ENCODE results near the gene UNC80.

Gene UNC80

DNA sequence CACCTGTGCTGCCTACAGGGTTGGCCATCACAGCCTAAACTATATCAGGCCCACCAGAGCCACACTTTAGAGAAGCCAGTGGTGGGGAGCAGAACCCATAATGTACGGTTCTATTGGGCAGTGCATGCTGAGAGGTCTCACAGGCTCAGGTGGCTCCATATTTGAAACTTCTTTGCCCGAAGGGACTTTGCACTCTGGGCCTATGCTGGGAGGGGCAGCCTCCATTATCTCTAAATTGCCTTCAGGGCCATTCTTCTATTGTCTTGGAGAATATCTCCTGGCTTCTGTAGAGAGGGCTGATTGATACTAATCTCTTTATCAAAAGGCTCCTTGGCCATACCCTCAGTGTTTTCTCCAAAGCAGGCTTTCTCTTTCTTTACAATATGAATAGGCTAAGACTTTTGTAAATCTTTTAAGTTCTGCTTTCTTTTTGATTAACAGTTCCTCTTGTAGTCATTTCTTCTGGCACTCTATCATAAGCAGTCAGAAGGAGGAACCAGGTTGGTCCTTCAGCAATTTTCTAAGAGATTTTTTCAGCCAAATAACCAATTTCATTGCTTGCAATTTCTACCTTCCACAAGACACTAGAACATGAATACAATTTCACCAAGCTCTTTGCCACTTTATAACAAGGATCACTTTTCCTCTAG lies 275.3 kb downstream of the UNC80 start:
- no peaks in the 10 kb centered on the region for H3K27me3 ChIP-seq (ENCODE audit: control insufficient read depth, insufficient read depth, low read length)
- H3K27ac ChIP-seq (ENCODE audit: low read length), result no peak overlapping the region
- no peak for DNase-seq (ENCODE audit: low read depth, low spot score)
- no peak overlapping the region for H3K4me3 ChIP-seq (ENCODE audit: low read length)
- WGBS (ENCODE audit: insufficient coverage, insufficient read length), result no CpG with 5 or more reads among the region's 2 CpGs
- no peaks in the 10 kb centered on the region for H3K4me1 ChIP-seq (ENCODE audit: control insufficient read depth, insufficient read depth, low read length)
- H3K36me3 ChIP-seq (ENCODE audit: control insufficient read depth, insufficient read depth, low read length), result no peaks in the 10 kb centered on the region
- no peaks in the 10 kb centered on the region for H3K9me3 ChIP-seq (ENCODE audit: control insufficient read depth, insufficient read depth, low read length)

Data from iPS DF 6.9 (cell line).